Measurements from ENCODE around the gene S1PR4. TPM values are rescaled to one million over a fixed set of nuclear protein-coding genes. Genes with fewer than 3 reads are reported as not detected.

The S1PR4 gene
- total RNA-seq, 1 experiment from 2014 or later, result 0.26 TPM

DNA sequence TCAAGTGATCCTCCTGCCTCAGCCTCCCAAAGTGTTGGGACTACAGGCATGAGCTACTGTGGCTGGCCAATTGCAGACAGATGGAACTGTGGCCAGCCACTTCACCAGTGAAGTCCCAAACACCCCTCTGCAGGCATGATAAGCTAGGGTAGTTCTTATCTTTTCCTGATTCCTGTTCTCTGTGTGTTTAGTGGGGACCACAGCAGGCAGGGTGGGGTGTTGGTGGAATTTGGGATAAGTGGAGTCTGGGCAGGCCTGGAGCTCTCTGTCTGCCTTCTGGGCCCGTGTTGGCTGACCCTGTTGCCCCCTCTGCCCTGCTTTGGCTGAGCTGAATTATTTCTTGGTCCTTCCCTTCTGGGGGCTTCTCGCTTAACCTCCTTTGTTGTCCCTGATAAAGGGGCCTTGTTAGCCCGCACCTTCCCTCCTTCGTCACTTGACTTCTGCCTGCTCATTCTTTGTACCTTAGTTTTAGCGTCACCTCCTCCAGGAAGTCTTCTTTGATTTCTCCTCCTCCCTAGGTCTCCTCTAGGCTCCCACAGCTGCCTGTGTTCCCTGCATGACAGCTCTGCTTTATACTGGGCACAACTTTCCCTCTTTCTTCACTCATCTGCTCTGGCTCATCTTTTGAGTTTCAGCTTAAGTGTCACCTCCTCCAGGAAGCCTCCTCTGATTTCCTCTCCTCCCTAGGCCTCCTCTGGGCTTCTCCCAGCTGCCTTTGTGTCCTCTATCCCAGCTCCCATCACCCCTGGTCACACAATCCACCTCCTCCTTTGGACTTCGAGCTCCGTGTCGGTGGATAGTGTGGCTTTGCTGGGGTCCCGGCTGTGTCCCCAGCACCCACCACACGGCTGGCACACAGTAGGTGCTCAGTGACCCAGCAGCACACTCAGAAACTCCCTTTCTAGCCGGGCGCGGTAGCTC, 5.4 kb downstream of the S1PR4 start:
- Histone ChIP-seq H3K27ac (ENCODE audit: low read length) (no peak overlapping the region), H3K9ac (ENCODE audit: low read length) (no peak overlapping the region), H3K79me2 (ENCODE audit: low read length) (peaks cover 32% of the 10 kb centered on the region), H3K4me1 (ENCODE audit: insufficient read depth, low read length) (peaks cover 10% of the 10 kb centered on the region), H4K20me1 (ENCODE audit: low read length) (peaks cover 11% of the 10 kb centered on the region), H3K9me3 (ENCODE audit: low read length) (no peaks in the 10 kb centered on the region), H3K4me3 (ENCODE audit: low read length) (no peak overlapping the region), H2AFZ (ENCODE audit: low read length) (peak overlapping the region; percentile 99; the same call in 1 of the 2 replicates), H3K4me2 (ENCODE audit: low read length) (no peak overlapping the region), H3K36me3 (ENCODE audit: low read depth, low read length) (no peaks in the 10 kb centered on the region), H3F3A (ENCODE audit: low read length, unreplicated experiment) (no peaks in the 10 kb centered on the region), H3K9me2 (replicated peaks; ENCODE audit: low read length) (no peaks in the 10 kb centered on the region), H3K27me3 (ENCODE audit: low read length) (no peaks in the 10 kb centered on the region)
- intact Hi-C loops (cut with micrococcal nuclease), result no loop called here
- ATAC-seq, result no peak
- TF ChIP-seq EZH2phosphoT487 (IDR thresholded peaks at IDR 0.05; ENCODE audit: borderline replicate concordance, low read length) (no peak), EZH2 (IDR thresholded peaks at IDR 0.05; ENCODE audit: low read length, unreplicated experiment) (no peak)
- TF ChIP-seq, protein P1, sequence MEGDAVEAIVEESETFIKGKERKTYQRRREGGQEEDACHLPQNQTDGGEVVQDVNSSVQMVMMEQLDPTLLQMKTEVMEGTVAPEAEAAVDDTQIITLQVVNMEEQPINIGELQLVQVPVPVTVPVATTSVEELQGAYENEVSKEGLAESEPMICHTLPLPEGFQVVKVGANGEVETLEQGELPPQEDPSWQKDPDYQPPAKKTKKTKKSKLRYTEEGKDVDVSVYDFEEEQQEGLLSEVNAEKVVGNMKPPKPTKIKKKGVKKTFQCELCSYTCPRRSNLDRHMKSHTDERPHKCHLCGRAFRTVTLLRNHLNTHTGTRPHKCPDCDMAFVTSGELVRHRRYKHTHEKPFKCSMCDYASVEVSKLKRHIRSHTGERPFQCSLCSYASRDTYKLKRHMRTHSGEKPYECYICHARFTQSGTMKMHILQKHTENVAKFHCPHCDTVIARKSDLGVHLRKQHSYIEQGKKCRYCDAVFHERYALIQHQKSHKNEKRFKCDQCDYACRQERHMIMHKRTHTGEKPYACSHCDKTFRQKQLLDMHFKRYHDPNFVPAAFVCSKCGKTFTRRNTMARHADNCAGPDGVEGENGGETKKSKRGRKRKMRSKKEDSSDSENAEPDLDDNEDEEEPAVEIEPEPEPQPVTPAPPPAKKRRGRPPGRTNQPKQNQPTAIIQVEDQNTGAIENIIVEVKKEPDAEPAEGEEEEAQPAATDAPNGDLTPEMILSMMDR (conservative IDR thresholded peaks at IDR 0.05; ENCODE audit: low read depth, low read length), result no peak
- no peak for DNase-seq
- no TSS peak for BruUV-seq (replicated peaks)
- CTCF ChIA-PET, result interaction anchor here (0.6 kb wide), 2 partner anchors 53 to 79 kb away, joined by 3 read pairs; no protein-coding TSS in a partner anchor
- POLR2A ChIA-PET (ENCODE audit: unreplicated experiment), result no interaction called here

DNA sequence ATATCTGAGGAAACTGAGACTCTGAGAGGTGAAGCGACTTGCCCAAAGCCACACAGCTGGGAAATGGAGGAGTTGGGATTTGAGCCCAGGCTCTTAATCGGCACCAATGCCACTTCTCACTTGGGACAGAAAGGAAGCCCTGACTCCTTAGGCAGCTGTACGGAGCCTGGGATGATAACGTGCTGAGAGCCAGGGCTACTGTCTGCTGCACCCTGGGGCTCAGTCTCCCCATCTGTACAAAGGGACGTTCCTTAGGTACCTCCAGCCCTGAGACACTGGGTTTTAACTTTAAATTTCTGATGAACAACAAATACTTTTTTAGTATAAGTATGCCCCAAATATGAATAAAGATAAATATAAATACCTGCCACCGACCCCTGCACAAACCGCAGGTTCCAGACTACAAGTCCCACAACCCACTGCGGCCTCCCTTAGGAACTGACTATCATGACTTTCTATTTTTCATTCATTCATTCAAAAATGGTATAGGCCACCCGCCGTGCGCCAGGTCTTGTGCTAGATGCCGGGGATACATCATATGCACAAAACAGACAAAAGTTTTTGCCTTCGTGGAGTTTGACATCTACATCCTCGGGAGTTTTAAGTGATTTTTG, 6.4 kb downstream of the S1PR4 start:
- H3K9me2 ChIP-seq (replicated peaks; ENCODE audit: low read length), result no peaks in the 10 kb centered on the region
- peak overlapping the region; percentile 96 for H3K4me3 ChIP-seq (ENCODE audit: low read length)
- H3K36me3 ChIP-seq (ENCODE audit: low read depth, low read length), result no peaks in the 10 kb centered on the region
- H3K4me2 ChIP-seq (ENCODE audit: low read length), result peak overlapping the region; percentile 98
- BruUV-seq (replicated peaks), result no TSS peak
- H3K27ac ChIP-seq (ENCODE audit: low read length), result peak overlapping the region; percentile 75
- H3K4me1 ChIP-seq (ENCODE audit: insufficient read depth, low read length), result peaks cover 10% of the 10 kb centered on the region
- ATAC-seq, result peak; percentile 63
- POLR2A ChIA-PET (ENCODE audit: unreplicated experiment), result no interaction called here
- H3K9me3 ChIP-seq (ENCODE audit: low read length), result no peaks in the 10 kb centered on the region
- H3K27me3 ChIP-seq (ENCODE audit: low read length), result no peaks in the 10 kb centered on the region
- H2AFZ ChIP-seq (ENCODE audit: low read length), result peak overlapping the region; percentile 99
- H3F3A ChIP-seq (ENCODE audit: low read length, unreplicated experiment), result no peaks in the 10 kb centered on the region
- no peak for DNase-seq
- peaks cover 16% of the 10 kb centered on the region for H4K20me1 ChIP-seq (ENCODE audit: low read length)
- no peak for TF ChIP-seq EZH2 (IDR thresholded peaks at IDR 0.05; ENCODE audit: low read length, unreplicated experiment)
- no peak for TF ChIP-seq EZH2phosphoT487 (IDR thresholded peaks at IDR 0.05; ENCODE audit: borderline replicate concordance, low read length)
- TF ChIP-seq, protein P1 (conservative IDR thresholded peaks at IDR 0.05; ENCODE audit: low read depth, low read length), result no peak
- intact Hi-C loops (cut with micrococcal nuclease), result no loop called here
- H3K79me2 ChIP-seq (ENCODE audit: low read length), result peaks cover 42% of the 10 kb centered on the region
- CTCF ChIA-PET, result interaction anchor here (0.6 kb wide), 1 partner anchor 52 kb away, joined by 3 read pairs; no protein-coding TSS in a partner anchor
- H3K9ac ChIP-seq (ENCODE audit: low read length), result peak overlapping the region; percentile 97
